ENCODE measurements around the gene FBRS. TPM values are rescaled to one million over a fixed set of nuclear protein-coding genes. Genes with fewer than 3 reads are reported as not detected.

FBRS gene
- total and polyA plus RNA-seq, 10 of the 15 experiments (the other 5 are each of a cell fraction or from before 2014, with no cell fraction given) = 0.45 to 87.6 (median 14.6) TPM

- no peak for TF ChIP-seq SRF (IDR thresholded peaks at IDR 0.05; ENCODE audit: low read depth in 2 of 2, low read length in 2 of 2)
- no peak for TF ChIP-seq ZBTB40 (IDR thresholded peaks at IDR 0.05; ENCODE audit: borderline replicate concordance)
- TF ChIP-seq, protein P1, sequence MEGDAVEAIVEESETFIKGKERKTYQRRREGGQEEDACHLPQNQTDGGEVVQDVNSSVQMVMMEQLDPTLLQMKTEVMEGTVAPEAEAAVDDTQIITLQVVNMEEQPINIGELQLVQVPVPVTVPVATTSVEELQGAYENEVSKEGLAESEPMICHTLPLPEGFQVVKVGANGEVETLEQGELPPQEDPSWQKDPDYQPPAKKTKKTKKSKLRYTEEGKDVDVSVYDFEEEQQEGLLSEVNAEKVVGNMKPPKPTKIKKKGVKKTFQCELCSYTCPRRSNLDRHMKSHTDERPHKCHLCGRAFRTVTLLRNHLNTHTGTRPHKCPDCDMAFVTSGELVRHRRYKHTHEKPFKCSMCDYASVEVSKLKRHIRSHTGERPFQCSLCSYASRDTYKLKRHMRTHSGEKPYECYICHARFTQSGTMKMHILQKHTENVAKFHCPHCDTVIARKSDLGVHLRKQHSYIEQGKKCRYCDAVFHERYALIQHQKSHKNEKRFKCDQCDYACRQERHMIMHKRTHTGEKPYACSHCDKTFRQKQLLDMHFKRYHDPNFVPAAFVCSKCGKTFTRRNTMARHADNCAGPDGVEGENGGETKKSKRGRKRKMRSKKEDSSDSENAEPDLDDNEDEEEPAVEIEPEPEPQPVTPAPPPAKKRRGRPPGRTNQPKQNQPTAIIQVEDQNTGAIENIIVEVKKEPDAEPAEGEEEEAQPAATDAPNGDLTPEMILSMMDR (IDR thresholded peaks at IDR 0.05 in 2 of 3, conservative IDR thresholded peaks at IDR 0.05 in 1 of 3; ENCODE audit: control insufficient read depth in 2 of 3, extremely low read depth in 1 of 3, insufficient read depth in 1 of 3, low read depth in 3 of 3, low read length in 3 of 3) = peak; percentile 72 to 75 (median 74)
- no peak for TF ChIP-seq IKZF2 (IDR thresholded peaks at IDR 0.05)
- TF ChIP-seq, protein P2, sequence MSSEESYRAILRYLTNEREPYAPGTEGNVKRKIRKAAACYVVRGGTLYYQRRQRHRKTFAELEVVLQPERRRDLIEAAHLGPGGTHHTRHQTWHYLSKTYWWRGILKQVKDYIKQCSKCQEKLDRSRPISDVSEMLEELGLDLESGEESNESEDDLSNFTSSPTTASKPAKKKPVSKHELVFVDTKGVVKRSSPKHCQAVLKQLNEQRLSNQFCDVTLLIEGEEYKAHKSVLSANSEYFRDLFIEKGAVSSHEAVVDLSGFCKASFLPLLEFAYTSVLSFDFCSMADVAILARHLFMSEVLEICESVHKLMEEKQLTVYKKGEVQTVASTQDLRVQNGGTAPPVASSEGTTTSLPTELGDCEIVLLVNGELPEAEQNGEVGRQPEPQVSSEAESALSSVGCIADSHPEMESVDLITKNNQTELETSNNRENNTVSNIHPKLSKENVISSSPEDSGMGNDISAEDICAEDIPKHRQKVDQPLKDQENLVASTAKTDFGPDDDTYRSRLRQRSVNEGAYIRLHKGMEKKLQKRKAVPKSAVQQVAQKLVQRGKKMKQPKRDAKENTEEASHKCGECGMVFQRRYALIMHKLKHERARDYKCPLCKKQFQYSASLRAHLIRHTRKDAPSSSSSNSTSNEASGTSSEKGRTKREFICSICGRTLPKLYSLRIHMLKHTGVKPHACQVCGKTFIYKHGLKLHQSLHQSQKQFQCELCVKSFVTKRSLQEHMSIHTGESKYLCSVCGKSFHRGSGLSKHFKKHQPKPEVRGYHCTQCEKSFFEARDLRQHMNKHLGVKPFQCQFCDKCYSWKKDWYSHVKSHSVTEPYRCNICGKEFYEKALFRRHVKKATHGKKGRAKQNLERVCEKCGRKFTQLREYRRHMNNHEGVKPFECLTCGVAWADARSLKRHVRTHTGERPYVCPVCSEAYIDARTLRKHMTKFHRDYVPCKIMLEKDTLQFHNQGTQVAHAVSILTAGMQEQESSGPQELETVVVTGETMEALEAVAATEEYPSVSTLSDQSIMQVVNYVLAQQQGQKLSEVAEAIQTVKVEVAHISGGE (CRISPR knock-in tag; IDR thresholded peaks at IDR 0.05) = no peak
- peak; percentile 13 to 73; a peak in 2 of 4 replicates for TF ChIP-seq BHLHE40 (IDR thresholded peaks at IDR 0.05; ENCODE audit: borderline replicate concordance in 1 of 2, low read depth in 2 of 2, low read length in 1 of 2)
- no peak for TF ChIP-seq POLR2A (IDR thresholded peaks at IDR 0.05; ENCODE audit: low read depth, low read length)
- peak; percentile 39; the same call in 1 of the 2 replicates for TF ChIP-seq SMC3 (IDR thresholded peaks at IDR 0.05; ENCODE audit: borderline replicate concordance, low read length)
- no peak for TF ChIP-seq RCOR1 (conservative IDR thresholded peaks at IDR 0.05; ENCODE audit: low read depth, low read length)
- TF ChIP-seq PAX5 (IDR thresholded peaks at IDR 0.05; ENCODE audit: borderline replicate concordance, low read depth, low read length) = 0 out of 2 replicates have a peak, but pooled peaks have one; percentile 16
- TF ChIP-seq ZNF384 (IDR thresholded peaks at IDR 0.05; ENCODE audit: borderline replicate concordance, low read depth, low read length) = no peak
- TF ChIP-seq MTA2 (IDR thresholded peaks at IDR 0.05; ENCODE audit: low read depth) = no peak
- no peak for TF ChIP-seq SREBF2 (IDR thresholded peaks at IDR 0.05; ENCODE audit: low read length)
- TF ChIP-seq SMARCA5 (IDR thresholded peaks at IDR 0.05) = no peak
- no peak for TF ChIP-seq SUZ12 (IDR thresholded peaks at IDR 0.05; ENCODE audit: unreplicated experiment)
- no peak for TF ChIP-seq CBX5 (IDR thresholded peaks at IDR 0.05; ENCODE audit: low read depth)
- no peak for TF ChIP-seq PBX3 (IDR thresholded peaks at IDR 0.05; ENCODE audit: insufficient replicate concordance, low read depth, low read length)
Observed at GRCh38 chr16:30615358-30616091, 42.7 kb upstream of the FBRS start (continued).
